Stimulated activated naive CD8-positive, alpha-beta T cell treated with anti-CD3 and anti-CD28 coated beads, Interleukin-15, Interleukin-2, amounts not matched to agents 100 ng/mL and 50 ng/mL, for 24 hours (primary cell): ENCODE measurements around the gene DSG3.

Experiments
- H3K27ac Mint-ChIP-seq: one replicate; pipeline ENCODE4 v1.8.0; 2021; ENCODE audit warnings: mild to moderate bottlenecking, mixed read lengths
- H3K27me3 Mint-ChIP-seq: one replicate; pipeline ENCODE4 v1.8.0; 2021; ENCODE audit warnings: mixed read lengths
- H3K36me3 Mint-ChIP-seq: one replicate; pipeline ENCODE4 v1.8.0; 2021; ENCODE audit warnings: low read depth, mixed read lengths
- H3K4me1 Mint-ChIP-seq: one replicate; pipeline ENCODE4 v1.8.0; 2021; ENCODE audit warnings: low read depth, mixed read lengths
- H3K4me3 Mint-ChIP-seq: one replicate; pipeline ENCODE4 v1.8.0; 2021; ENCODE audit warnings: mild to moderate bottlenecking, mixed read lengths
- H3K9me3 Mint-ChIP-seq: one replicate; pipeline ENCODE4 v1.8.0; 2021; ENCODE audit warnings: mixed read lengths

Gene DSG3

DNA sequence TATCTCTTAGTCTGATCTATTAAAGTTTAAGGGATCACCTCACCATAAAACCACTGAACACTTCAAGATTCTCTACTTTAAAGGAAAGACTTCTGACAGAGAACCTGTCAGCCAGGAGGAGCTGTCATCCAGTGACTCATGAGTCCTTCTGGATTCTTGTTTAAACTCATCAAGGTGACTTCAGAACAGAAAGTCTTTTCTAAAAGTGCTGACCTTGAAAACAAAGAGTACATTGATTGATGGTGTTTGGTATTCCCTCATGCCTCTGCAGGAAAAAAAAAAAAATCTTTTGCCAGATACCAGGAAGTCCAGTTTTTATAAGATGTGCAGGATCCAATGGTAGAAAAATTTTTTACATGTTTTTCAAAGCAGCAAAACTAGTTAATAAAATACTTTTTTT is 62.8 kb downstream of the DSG3 start:
- Mint-ChIP-seq H3K36me3 (no peaks in the 10 kb centered on the region), H3K9me3 (no peaks in the 10 kb centered on the region), H3K4me1 (no peaks in the 10 kb centered on the region)

DNA sequence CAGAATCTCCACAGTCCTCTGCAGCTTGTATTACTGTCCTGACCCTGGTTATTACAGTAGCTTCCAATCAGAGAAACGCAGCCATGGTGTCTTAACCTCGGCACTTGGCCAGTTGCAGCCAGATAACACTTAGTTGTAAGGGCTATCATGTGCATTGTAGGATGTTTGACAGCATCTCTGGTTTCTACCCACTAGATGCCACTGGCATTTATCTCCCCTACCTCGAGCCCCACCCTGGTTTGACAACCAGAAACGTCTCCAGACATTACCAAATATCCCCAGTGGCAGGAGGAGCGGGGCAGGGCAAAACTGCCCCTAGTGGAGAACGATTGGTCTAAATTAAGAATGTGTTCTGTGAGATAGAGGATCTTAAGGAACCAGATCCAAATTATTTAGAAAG is 63.6 kb downstream of the DSG3 start:
- Mint-ChIP-seq H3K36me3 (no peaks in the 10 kb centered on the region), H3K9me3 (no peaks in the 10 kb centered on the region), H3K4me1 (no peaks in the 10 kb centered on the region), H3K27me3 (no peaks in the 10 kb centered on the region), H3K4me3 (no peak overlapping the region), H3K27ac (no peak overlapping the region)

More for the DNA sequence above, 62.8 kb downstream of the DSG3 start:
- Mint-ChIP-seq H3K27me3 (no peaks in the 10 kb centered on the region), H3K4me3 (no peak overlapping the region), H3K27ac (no peak overlapping the region)

DNA sequence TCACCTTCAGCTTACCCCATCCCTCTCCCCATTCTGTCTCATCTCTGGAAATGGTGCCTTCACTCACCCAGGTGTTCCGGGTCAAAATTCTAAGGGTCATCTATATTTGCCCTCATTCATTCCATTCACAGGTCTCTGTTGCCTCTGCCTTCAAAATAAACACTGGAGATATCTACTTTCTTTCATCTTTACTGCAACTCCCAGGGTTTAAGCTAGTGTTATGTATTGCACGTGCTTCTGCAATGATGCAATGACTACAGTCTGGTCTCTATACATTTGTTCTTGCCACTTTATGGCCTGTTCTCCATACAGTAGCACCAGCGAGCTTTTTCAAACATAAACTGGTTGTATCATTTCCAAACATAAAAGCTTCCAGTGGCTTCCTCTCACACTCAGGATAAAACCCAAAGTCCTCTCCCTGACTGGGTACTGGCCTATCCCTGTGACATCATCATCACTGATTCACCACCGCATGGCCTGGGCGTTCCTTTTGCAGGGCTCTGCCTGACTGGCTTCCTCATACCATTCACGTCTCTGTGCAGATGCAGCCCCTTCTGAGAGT is 64.7 kb downstream of the DSG3 start:
- H3K4me3 Mint-ChIP-seq = no peak overlapping the region
- H3K36me3 Mint-ChIP-seq = no peaks in the 10 kb centered on the region
- H3K27ac Mint-ChIP-seq = no peak overlapping the region
- H3K27me3 Mint-ChIP-seq = no peaks in the 10 kb centered on the region
- H3K4me1 Mint-ChIP-seq = no peaks in the 10 kb centered on the region
- H3K9me3 Mint-ChIP-seq = no peaks in the 10 kb centered on the region

DNA sequence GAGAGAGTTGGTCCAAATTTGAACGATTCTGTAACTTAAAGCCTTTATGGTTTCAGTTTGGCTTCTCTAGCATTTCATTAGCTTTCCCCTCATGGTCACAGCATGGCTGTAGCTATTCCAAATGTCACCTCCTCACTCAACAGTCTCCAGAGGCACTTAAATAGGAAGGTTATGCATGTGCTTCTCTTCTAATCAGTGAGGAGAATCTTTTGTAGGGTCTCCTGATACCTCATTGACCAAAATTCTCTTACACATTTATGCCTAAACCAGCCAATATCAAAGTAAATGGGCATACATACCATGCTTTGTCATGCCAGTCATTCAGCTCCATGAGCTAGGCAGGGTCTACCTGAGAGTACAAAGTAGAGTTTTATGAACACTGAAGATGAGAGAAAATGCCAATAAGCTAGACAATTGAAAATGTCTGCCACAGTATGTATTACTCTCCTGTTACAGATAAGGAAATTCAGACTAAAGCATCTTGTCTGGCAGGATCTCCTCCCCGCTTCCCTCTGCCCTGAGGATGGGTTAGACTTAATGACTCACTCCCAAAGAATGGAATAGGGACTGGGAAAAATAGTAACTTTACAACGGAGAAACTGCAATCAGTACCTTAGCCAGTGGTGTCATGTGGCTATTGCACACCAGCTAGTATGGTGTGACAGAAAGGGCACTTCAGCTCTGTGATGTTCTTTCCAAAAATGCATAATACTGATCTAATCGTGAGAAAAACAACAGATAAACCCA is 65.8 kb downstream of the DSG3 start:
- Mint-ChIP-seq H3K27me3 (no peaks in the 10 kb centered on the region), H3K4me3 (no peak overlapping the region)

DNA sequence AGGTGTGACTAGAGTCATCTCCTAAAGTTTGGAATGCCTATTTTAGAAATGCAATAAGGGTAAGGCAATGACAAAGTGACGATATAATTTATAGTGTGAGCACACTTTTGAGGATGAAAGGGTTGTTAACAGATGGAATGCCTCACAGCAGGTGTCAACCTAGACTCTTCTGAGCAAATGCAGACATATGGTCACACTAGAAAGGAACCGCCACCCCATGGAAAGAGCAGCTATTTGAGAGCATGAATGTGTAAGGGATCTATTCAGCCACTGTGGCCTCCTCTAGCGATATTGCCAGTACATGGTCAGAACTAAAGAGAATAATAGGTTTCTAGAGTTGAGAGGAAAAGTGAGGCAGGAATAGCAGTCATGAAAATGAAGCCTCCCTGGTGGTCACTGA is 68.9 kb downstream of the DSG3 start:
- no peak overlapping the region for H3K4me3 Mint-ChIP-seq
- H3K4me1 Mint-ChIP-seq = no peaks in the 10 kb centered on the region
- H3K27me3 Mint-ChIP-seq = no peaks in the 10 kb centered on the region
- H3K27ac Mint-ChIP-seq = no peak overlapping the region
- no peaks in the 10 kb centered on the region for H3K36me3 Mint-ChIP-seq
- H3K9me3 Mint-ChIP-seq = no peaks in the 10 kb centered on the region

More for the DNA sequence above, 65.8 kb downstream of the DSG3 start:
- no peaks in the 10 kb centered on the region for H3K36me3 Mint-ChIP-seq
- no peaks in the 10 kb centered on the region for H3K9me3 Mint-ChIP-seq
- no peaks in the 10 kb centered on the region for H3K4me1 Mint-ChIP-seq
- H3K27ac Mint-ChIP-seq = no peak overlapping the region

DNA sequence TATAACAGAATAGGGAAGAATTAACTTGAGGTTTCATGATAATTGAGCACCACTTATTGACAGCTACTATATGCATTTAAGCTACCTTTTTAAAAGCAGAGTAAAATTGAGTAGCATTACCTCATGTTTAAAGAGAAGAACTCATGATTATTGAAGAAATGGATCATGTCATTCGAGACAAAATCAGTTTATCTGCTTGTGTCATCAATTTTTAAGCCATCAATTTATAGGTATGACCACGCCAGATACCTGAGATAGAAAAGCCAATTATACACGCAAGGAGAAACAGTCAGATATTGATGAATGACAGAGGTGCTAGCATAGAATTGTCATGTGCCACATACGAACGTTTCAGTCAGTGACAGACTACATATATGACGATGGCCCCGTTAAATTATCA is 78.8 kb downstream of the DSG3 start:
- Mint-ChIP-seq H3K4me1 (no peaks in the 10 kb centered on the region), H3K27ac (no peak overlapping the region)

More for the DNA sequence above, 78.8 kb downstream of the DSG3 start:
- no peak overlapping the region for H3K4me3 Mint-ChIP-seq
- H3K9me3 Mint-ChIP-seq = no peaks in the 10 kb centered on the region
- peaks cover 6% of the 10 kb centered on the region for H3K27me3 Mint-ChIP-seq
- no peaks in the 10 kb centered on the region for H3K36me3 Mint-ChIP-seq
